ENCODE data around the gene DGKH. TPM values are rescaled to one million over a fixed set of nuclear protein-coding genes. Genes with fewer than 3 reads are reported as not detected.
"Not testable (repeated sequence)": the region's sequence is repeated elsewhere in the genome, so short reads cannot be mapped to it uniquely, and the experiment has no call there.

Gene DGKH
- total RNA-seq, 1 experiment from 2014 or later: 3.3 TPM

DNA sequence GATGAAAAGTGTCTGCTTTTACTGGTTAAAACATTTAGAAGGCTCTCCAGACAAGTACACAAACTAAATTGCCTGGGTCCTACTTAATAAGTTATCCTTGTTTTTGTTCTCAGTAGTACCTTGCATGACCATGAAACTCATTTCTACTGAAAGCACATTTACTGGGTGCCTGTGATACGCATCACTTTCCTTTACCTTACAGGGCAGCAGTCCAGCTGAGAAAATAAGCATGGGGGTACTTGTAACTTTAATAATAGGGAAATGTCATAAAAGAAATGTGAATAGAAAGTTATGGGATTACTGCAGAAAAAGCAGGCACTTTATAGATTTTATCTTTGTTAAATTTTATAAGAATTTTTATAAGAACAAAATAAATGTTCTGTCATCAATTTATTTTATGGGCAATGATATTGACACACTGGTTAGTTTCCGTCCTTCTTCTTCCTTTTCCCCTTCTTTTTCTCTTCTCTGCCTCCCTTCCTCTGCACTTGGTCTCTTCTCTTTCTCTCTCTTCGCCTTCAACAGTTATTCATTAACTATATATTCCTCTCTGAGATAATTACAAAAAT is 116.2 kb downstream of the DGKH start:
- no peak for DNase-seq (ENCODE audit: low spot score)

DNA sequence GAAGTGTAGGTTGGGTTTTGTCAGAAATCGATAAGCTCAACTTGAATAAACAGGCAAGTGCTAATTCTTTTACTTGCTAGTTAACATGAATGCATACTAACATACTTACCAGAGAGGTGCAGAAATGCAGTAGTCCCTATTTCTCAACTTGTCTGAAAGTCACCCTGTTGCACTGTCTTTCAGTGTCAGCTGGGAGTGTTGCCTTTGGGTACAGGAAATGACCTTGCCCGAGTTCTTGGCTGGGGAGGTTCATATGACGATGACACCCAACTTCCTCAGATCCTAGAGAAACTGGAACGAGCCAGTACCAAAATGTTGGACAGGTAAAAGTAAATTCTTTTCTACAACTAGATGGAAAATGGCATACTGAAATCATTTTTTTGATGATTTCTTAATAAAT is 120.0 kb downstream of the DGKH start:
- no peak for DNase-seq (ENCODE audit: low spot score)

DNA sequence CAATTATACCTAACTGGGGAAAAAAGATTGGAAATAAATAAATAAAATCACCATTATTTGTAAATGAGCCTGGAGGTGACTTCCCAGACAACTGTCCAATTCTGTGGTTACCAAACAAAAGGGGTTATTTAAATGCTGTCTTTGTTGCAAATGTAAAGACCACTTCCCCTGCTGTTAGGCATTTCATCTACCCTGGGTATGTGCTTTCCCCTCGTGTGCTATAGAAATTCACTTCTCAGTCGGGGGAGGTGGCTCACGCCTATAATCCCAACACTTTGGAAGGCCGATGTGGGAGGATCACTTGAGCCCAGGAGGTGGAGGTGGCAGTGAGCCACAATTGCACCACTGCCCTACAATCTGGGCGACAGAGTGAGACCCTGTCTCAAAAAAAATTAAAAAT is 121.6 kb downstream of the DGKH start:
- no peak for DNase-seq (ENCODE audit: low spot score)

DNA sequence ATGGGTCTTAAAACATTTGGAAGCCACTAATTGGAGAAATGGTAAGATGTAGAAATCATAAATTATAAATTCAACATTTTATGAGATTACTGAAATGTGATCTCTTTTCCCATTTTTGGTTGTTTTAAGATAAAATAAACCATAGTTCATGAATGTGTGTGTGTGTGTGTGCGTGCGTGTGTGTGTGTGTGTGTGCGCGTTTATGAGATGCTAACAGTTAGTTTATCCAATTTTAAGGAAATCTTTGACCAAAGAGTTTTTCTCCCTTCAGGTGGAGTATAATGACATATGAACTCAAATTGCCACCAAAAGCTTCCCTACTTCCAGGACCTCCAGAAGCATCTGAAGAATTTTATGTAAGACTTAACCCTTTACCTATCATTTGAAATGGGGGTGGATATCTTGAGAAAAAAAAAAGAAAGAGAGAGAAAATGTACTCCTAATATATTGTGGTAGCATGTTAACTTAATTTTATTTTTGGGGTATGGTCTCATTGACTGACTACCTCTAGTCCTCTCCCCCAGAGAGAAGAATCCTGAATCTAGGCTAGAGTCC is 125.4 kb downstream of the DGKH start:
- no peak for DNase-seq (ENCODE audit: low spot score)

DNA sequence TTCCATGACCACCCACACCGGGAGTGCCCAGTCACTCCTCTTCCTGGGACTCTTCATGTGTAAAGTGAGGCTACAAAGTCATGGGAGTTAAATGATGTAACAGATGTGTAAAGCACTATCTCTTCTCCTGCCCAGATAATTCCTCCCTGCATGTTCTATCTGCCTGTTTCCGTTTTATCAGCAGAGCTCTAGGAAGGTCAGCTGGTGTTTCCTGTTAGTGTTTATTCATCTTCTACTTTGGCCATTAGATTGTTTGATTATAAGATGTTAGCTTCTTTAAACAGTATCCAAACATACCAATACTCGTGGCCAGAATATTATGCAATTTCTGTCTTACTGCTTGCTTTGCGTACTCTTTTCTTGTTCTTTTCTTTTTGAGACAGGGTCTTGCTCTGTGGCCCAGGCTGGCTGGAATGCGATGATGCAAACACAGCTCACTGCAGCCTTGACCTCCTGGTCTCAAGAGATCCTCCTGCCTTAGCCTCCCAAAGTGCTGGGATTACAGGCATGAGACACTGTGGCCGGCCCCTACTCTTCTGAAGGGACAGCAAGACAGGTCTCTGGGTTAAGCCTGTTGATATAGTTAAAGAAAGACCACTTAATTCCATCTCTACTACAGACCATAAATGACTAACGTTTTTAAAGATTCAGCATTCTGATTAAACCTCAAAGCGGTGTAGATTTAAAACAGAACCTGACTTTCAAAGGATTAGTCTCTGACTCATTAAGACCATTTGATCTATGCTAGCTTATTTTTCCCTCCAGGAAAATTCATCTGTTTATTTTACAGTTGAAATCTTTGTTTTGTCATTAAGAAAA is 126.1 kb downstream of the DGKH start:
- DNase-seq (ENCODE audit: low spot score): peak; percentile 3

DNA sequence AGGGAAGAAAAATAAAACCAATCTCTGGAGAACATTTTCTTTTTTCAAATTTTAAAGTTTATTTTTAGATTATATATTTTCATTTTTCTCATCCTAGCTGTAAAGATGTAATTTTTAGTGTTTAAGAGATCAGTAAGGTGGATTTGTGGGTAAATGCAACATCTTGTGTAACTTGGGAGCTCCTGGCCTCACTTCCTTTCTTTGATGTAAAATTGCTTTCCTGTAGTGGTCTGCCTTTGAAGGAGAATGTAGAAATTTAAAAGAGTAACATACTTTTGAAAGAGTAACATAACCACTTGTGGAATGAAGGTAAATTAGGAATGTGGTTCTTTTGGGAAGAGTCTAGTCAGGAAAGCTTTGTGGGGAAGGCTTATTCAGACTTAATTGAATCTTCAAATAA is 127.8 kb downstream of the DGKH start:
- DNase-seq (ENCODE audit: low spot score): no peak

DNA sequence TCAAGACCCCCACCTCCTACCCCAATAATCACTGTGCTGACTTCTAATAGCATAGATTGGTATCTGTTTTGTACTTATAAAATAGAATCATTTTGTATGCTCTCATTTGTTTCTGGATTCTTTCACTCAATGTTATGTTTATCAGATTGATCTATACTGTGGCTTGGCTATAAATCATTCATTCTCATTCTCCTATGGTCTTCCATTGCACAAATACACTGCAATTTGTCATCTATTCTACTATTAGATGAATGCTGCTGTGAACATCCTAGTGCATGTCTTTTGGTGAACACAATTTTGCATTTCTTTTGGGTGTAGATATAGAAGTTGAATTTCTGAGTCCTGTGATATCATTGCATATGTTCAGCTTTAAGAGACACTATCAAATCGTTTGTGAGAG is 128.7 kb downstream of the DGKH start:
- DNase-seq (ENCODE audit: low spot score): no peak

DNA sequence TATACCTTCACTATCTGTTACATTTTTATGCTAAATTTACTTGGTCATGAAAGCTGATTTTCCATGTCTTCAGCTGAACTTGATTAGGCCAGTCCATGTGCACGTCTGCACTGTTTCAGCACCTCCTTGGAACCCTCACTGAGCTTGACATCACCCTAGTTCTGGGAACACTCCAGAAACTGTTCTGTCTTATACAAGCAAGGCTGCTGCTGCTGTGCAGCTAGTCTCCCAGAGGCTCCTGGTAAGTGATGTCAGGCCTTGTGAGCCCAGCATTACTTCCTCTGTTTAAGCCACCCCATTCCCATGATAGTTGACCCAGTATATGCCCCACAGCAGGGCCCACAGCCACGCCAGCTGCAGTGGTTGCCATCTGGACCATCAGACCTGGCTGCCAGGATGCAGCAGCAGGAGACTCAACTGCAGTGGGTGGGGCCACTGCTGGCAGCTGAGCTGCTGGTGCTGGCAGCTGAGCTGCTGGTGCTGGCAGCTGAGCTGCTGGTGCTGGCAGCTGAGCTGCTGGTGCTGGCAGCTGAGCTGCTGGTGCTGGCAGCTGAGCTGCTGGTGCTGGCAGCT is 133.0 kb downstream of the DGKH start:
- no peak for DNase-seq (ENCODE audit: low spot score)

DNA sequence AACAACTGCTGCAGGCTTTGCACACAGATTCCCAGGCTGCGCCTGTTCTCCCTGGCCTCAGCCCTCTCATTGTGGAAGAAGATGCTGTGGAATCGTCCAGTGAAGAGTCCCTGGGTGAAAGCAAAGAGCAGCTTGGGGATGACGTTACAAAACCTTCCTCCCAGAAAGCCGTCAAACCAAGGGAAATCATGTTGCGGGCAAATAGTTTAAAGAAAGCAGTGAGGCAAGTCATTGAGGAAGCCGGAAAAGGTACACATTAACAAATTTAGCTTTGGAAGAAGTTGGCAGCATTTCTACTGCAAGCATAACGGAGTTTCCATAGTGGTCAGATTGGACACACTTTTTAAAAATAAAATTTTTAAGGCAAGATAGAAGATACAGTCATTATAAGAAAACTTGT is 140.6 kb downstream of the DGKH start:
- no peak for DNase-seq (ENCODE audit: low spot score)

DNA sequence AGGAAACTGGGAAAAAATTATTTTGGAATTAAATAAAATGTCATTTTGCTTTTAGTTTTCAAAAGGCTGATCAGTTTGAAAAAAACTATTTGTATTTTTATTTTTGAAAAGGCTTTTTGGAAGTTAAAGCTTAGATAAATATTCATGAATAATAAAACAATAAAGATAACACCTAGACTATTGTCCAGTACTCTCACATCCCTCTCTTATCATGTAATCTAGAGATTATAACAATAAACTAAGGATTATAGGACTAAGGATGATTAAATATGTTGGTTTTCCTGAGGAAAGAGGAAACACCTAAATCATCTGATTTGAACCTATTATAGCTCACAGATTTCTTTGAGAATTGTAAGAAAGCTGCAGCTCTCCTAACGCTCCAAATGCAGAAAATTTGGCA is 142.1 kb downstream of the DGKH start:
- no peak for DNase-seq (ENCODE audit: low spot score)

DNA sequence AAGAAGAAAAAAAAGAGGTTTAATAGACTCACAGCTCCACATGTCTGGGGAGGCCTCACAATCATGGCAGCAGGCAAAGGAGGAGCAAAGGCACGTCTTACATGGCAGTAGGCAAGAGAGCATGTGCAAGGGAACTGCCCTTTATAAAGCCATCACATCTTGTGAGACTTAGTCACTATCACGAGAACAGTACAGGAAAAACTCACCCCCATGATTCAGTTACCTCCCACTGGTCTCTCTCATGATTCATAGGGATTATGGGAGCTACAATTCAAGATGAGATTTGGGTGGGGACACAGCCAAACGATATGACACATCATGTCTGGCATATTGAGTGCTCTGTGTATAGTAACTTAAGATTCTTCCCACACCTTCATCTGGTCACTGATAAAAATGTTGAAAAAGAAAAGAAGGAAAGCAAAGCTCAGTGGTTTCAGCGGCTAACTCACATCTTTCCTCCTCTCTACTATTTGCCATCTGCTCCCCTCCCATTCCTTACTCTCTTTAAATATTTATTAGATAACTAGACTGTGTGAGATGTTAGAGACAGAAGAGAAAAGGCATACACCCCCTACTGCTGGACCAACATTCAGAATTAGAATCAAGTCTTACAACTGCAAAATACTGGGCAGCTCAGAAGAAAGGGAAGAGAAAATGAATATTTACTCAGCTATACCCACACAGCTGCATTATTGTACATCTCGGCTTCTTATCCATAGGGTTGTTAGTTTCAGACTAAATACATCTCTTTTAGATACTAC is 163.4 kb downstream of the DGKH start:
- DNase-seq (ENCODE audit: low spot score): no peak

DNA sequence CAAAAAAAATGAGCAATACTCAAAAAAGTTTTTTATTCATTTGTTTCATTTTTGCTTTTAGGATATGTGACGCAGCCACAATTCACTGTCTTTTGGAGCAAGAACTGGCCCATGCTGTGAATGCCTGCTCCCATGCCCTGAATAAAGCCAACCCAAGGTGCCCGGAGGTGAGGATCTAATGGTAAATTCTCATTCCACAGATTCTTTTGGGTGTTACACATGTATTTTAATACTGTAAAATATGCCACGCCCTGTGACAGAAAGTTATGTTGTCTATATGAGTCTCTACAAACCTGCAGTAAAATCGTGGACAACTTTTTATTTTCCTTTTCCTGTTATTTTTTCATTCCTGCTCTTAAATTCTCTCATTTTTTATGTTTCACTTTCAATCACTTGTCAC is 166.0 kb downstream of the DGKH start:
- DNase-seq (ENCODE audit: low spot score): no peak

DNA sequence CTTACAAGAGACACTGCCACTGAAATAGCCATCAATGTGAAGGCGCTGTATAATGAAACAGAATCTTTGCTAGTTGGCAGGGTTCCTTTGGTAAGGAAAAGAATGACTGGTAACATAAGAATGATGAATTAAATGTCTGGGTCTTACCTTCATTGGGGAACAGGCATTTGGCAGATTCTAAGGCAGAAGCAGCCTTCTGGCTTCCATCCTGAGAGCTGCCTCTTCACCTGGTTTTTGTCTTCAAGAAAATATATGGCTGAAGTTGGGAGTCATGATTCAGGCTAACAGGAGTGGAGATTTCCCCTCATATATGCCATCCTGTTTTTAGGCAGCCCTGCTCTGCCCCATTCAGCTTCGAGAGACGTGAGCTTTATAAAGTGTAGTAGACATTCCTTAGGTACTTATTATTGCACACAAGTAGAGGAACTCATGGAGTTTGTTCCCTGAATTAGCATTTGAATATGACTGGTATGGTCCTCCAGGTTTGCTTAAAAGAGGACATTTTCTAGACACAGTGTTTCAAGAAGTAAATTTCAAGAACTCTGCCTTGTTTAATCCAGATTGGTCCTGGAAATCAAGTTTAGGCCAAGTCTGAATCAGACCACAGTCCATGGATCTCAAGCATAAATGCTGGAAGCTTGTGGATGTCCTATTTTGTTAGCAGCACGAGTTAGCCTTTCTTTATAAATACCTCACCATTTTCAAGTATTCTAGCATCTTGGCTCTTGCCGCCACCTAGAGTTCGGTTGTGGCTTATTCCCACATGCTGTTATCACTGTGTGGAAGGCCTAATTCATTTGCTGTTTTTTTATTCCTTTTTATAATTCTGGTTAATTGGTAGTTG is 167.4 kb downstream of the DGKH start:
- peak; percentile 22 for DNase-seq (ENCODE audit: low spot score)

DNA sequence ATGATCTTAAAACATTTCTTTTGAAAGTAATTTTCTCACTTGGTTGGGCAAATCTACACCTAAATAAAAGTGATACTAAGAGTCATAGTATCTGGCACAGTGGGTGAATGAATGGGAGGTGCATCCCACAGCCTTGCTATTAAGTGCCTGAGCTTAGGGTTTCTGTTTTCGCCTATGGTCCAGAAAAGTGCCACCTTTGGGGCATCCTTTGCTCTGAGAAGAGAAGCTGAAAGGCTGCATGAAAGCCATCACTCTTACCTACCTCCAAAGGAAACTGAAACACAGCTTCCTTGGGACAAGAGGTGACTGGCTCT is 167.9 kb downstream of the DGKH start:
- no peak for DNase-seq (ENCODE audit: low spot score)

DNA sequence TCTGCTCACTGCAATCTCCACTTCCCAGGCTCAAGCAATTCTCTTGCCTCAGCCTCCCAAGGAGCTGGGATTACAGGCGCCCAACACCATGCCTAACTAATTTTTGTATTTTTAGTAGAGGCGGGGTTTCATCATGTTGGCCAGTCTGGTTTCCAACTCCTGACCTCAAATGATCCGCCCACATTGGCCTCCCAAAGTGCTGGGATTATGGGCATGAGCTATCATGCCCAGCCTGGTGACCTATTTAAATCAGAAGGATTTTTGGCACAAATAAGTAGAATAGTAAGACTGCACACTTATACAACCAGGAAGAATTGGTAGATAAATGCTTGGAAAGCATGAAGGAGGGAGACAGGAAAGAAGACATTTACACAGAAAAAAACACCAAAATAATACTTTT is 170.1 kb downstream of the DGKH start:
- DNase-seq (ENCODE audit: low spot score): no peak

DNA sequence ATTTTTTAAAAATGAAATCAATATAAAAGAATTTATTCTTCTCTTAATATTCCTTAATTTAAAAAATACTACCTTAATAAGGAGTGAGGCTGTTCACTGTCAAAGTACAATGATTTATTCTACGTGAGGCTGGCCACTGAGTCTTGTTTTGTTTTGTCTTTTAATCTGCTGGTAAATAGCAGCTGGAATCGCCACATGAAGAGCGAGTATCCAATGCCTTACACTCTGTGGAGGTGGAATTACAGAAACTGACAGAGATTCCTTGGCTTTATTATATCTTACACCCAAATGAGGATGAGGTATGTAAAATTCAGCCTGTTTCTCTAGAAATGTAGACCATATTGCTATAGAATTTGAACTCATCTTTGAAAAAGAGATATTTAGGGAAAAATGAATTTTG is 170.6 kb downstream of the DGKH start:
- DNase-seq (ENCODE audit: low spot score): no peak

DNA sequence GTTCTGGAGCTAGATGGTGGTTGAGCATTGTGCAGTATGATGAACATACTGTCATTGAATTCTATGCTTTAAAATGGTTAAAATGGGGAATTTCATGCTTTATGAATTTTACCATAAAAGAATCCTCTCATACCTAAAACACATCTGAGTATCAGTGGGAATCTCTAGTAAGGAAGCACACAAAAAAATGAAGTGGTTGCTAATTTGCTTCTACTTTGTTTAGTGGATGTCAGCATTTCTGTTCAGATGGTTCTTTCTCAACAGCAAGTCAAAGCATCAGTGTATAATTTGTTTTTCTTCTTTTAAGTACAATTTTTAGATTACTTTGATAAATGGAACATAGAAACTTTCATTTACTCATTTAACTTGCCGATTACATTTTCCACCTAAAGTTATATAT is 171.4 kb downstream of the DGKH start:
- no peak for DNase-seq (ENCODE audit: low spot score)

DNA sequence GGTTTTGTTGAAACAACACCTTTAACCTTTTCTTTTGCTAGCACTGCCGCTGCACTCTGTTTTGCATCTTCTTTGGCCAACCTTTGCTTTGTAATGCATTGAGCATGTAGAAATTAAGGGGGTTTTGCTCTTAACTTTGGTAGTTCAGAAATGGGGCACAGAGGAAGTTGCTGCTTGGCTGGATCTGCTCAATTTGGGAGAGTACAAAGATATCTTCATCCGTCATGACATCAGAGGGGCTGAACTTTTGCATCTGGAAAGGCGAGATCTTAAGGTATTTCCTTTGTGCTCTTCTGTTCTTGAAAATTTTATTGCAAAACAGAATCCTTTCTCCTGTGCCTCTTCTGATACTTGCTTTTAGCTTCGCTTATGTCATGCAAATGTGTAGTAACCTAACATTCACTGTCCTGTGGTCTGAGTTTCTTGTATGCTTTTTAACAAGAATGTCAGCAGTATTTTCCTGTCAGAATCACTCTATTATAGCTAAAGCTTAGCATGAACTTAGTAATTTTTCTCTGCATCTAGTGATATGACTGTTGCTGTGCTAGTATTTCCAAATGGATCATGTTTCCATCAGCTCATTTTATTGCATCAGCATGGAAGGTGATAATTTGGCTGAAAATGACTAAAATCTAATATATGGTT is 172.8 kb downstream of the DGKH start:
- DNase-seq (ENCODE audit: low spot score): no peak

DNA sequence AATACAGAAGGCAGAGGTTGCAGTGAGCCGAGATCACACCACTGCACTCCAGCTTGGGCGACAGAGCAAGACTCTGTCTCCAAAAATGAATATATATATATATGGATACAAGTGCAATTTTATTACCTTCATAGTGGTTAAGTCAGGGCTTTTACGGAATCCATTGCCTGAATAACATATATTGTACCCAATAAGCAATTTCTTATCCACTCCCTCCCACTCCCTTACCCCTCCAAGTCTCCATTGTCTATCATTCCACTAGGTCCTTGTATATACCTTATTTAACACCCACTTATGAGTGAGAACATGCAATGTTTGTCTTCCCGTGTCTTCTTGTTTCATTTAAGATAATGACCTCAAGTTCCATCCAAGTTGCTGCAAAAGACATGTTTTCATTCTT is 175.2 kb downstream of the DGKH start:
- no peak for DNase-seq (ENCODE audit: low spot score)

DNA sequence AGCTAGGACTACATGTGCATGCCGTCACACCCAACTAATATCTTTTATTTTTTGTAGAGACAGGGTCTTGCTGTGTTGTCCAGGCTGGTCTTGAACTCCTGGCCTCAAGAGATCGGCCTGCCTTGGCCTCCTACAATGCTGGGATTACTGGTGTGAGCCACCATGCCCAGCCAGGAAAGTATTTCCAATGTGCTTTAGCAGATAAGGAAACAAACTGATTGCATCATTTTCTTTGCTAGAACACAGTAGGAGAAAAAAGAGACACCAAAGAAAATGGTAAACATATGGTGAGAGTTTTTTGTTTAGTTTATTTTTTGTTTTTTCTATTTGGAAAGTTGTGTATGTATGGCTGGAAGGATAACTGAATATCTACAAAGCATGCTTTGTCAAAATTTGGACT is 176.6 kb downstream of the DGKH start:
- no peak for DNase-seq (ENCODE audit: low spot score)

DNA sequence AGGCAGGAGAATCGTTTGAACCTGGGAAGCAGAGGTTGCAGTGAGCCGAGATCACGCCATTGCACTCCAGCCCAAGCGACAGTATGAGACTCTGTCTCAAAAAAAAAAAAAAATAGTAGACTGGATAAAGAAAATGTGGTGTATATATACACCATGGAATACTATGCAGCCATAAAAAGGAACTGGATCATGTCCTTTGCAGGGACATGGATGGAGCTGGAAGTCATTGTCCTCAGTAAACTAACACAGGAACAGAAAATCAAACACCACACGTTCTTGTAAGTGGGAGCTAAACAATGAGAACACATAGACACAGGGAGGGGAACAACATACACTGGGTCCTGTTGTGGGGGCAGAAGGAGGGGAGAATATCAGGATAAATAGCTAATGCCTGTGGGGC is 178.3 kb downstream of the DGKH start:
- DNase-seq (ENCODE audit: low spot score): not testable (repeated sequence)
